Neuronal stem cell (in vitro differentiated cells): Measurements from ENCODE around the gene DPEP1.

Experiments
- DNase-seq: peaks from one replicate; pipeline ENCODE4 v3.0.0-alpha.2; 2013; ENCODE audit warnings: low spot score
- H2AFZ ChIP-seq: one replicate; pipeline ENCODE4 v1.6.1; 2013; ENCODE audit warnings: mild to moderate bottlenecking, low read length, inconsistent platforms
- H2AK5ac ChIP-seq: 2 replicates; pipeline ENCODE4 v1.6.1; 2013; ENCODE audit warnings: low read depth, mild to moderate bottlenecking, inconsistent platforms, low read length, moderate library complexity, mixed read lengths
- H2BK120ac ChIP-seq: 2 replicates; pipeline ENCODE4 v1.6.1; 2013; ENCODE audit warnings: low read depth, mild to moderate bottlenecking, inconsistent platforms, low read length, moderate library complexity, mixed read lengths
- H2BK12ac ChIP-seq: one replicate; pipeline ENCODE4 v1.6.1; 2013; ENCODE audit warnings: low read length, inconsistent platforms
- H2BK15ac ChIP-seq: 2 replicates; pipeline ENCODE4 v1.6.1; 2013; ENCODE audit warnings: mild to moderate bottlenecking, low read length, inconsistent platforms, mixed read lengths
- H2BK5ac ChIP-seq: one replicate; pipeline ENCODE4 v1.6.1; 2013; ENCODE audit warnings: inconsistent platforms, mild to moderate bottlenecking, low read length, moderate library complexity
- H3K14ac ChIP-seq: one replicate; pipeline ENCODE4 v1.6.1; 2013; ENCODE audit warnings: low read length, inconsistent platforms
- H3K18ac ChIP-seq: 2 replicates; pipeline ENCODE4 v1.6.1; 2013; ENCODE audit warnings: low read length, inconsistent platforms
- H3K23ac ChIP-seq: 2 replicates; pipeline ENCODE4 v1.6.1; 2013; ENCODE audit warnings: low read depth, mild to moderate bottlenecking, mixed read lengths, low read length, inconsistent platforms; ENCODE audit not compliant: poor library complexity
- H3K27ac ChIP-seq: replicated peaks from 3 replicates; pipeline ENCODE4 v1.5.1; 2013; ENCODE audit warnings: low read length, inconsistent platforms
- H3K27me3 ChIP-seq, 3 experiments: 2 replicates each; pipeline ENCODE4 v1.6.1; 2013; ENCODE audit warnings: low read length in 3 of 3, mild to moderate bottlenecking in 2 of 3, inconsistent platforms in 1 of 3, low read depth in 1 of 3, mixed read lengths in 1 of 3, moderate library complexity in 1 of 3; ENCODE audit not compliant: control insufficient read depth in 3 of 3, insufficient read depth in 3 of 3
- H3K36me3 ChIP-seq, 2 donors: replicated peaks in 1 of 2; 2 replicates each; pipeline ENCODE4 v1.6.1; 2013; ENCODE audit warnings: low read length in 2 of 2; ENCODE audit not compliant: control insufficient read depth in 2 of 2, insufficient read depth in 2 of 2
- H3K4ac ChIP-seq: 2 replicates; pipeline ENCODE4 v1.6.1; 2013; ENCODE audit warnings: inconsistent platforms, mild to moderate bottlenecking, low read length, moderate library complexity
- H3K4me1 ChIP-seq, 2 donors: 1 replicate in 1 of 2; 2 replicates in 1 of 2; pipeline ENCODE4 v1.6.1; 2013; ENCODE audit warnings: low read length in 2 of 2, low read depth in 1 of 2; ENCODE audit not compliant: control insufficient read depth in 2 of 2, insufficient read depth in 1 of 2
- H3K4me2 ChIP-seq: one replicate; pipeline ENCODE4 v1.6.1; 2013; ENCODE audit warnings: mild to moderate bottlenecking, low read length, inconsistent platforms; ENCODE audit not compliant: insufficient read depth, poor library complexity, severe bottlenecking
- H3K4me3 ChIP-seq, 2 donors: 2 replicates each; pipeline ENCODE4 v1.5.1; 2013; ENCODE audit warnings: low read length in 2 of 2, mild to moderate bottlenecking in 2 of 2, inconsistent platforms in 1 of 2, moderate library complexity in 1 of 2
- H3K79me1 ChIP-seq: one replicate; pipeline ENCODE4 v1.6.1; 2013; ENCODE audit warnings: low read depth, mild to moderate bottlenecking, inconsistent platforms, low read length, moderate library complexity
- H3K9ac ChIP-seq: one replicate; pipeline ENCODE4 v1.6.1; 2013; ENCODE audit warnings: mild to moderate bottlenecking, low read depth, low read length, inconsistent platforms; ENCODE audit not compliant: poor library complexity
- H3K9me3 ChIP-seq, 2 donors: replicated peaks in 1 of 2; 2 replicates each; pipeline versions ENCODE3 to v1.6.1; 2013; ENCODE audit warnings: low read length in 2 of 2, mild to moderate bottlenecking in 2 of 2, inconsistent platforms in 1 of 2, low read depth in 1 of 2, mixed read lengths in 1 of 2, moderate library complexity in 1 of 2; ENCODE audit not compliant: control insufficient read depth in 2 of 2, insufficient read depth in 1 of 2
- H4K8ac ChIP-seq: one replicate; pipeline ENCODE4 v1.6.1; 2013; ENCODE audit warnings: low read depth, mild to moderate bottlenecking, inconsistent platforms, low read length, moderate library complexity
- H4K91ac ChIP-seq: one replicate; pipeline ENCODE4 v1.6.1; 2013; ENCODE audit warnings: low read length, low read depth, mild to moderate bottlenecking, inconsistent platforms; ENCODE audit not compliant: poor library complexity
- WGBS, 2 donors: extraction: QIAGEN DNeasy Blood & Tissue Kit; methylation state at CpG; one replicate each; pipeline ENCODE4 v1.1.7; 2013; ENCODE audit warnings: missing lambda C conversion rate in 2 of 2, mixed read lengths in 1 of 2; ENCODE audit not compliant: insufficient read length in 2 of 2, insufficient replicate concordance in 1 of 2; ENCODE audit errors: extremely low coverage in 2 of 2; 5-methylcytosine and 5-hydroxymethylcytosine counted together

DPEP1 gene

DNA sequence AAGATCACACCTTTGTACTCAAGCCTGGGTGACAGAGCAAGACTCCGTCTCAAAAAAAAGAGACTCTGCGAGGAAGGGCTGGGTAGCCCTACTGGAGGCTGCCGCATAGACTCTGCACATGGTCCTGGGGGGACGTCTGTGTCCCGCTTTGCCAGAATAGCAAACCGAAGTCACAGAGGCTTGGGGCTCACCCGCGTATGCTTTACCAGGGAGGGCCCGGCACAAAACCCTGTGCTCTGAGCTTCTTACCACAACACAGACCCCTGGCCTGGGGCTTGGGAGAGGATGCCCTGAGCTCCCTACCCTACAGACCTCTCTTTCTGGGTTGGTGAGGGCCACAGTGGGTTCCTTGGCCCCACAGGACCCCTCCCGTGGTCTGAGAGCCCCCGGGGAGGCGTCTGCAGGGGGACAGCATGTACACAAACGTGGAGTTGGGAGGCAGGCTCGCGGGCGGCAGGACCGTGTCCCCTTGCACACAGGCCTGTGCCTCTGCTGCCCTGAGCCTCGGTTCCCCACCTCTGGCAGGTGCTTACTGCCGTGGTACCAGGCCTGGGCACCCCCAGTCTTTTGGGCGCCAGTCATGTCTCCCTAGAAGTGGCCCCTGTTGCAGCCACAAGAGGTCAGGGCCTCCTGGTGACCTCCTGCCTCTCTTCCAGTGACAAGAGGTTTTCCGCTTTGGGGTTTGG lies 24.1 kb upstream of the DPEP1 start:
- H4K8ac ChIP-seq = no peak overlapping the region
- no peak overlapping the region for H3K9ac ChIP-seq
- no peak overlapping the region for H2BK120ac ChIP-seq
- H2AFZ ChIP-seq = no peak overlapping the region
- H2BK15ac ChIP-seq = no peak overlapping the region
- no peak overlapping the region for H3K4me3 ChIP-seq
- peaks cover 0 to 5% of the 10 kb centered on the region in 2 donors for H3K4me1 ChIP-seq
- no peak for DNase-seq
- no peaks in the 10 kb centered on the region for H3K9me3 ChIP-seq
- no peak overlapping the region for H4K91ac ChIP-seq
- WGBS, 2 donors = no CpG with 5 or more reads among the region's 21 CpGs
- H3K4ac ChIP-seq = no peak overlapping the region
- H3K18ac ChIP-seq = peak overlapping the region; percentile 57
- no peaks in the 10 kb centered on the region for H3K79me1 ChIP-seq
- H2BK12ac ChIP-seq = no peak overlapping the region
- peak overlapping the region; percentile 55 for H3K23ac ChIP-seq
- H3K14ac ChIP-seq = no peak overlapping the region
- H3K36me3 ChIP-seq = no peaks in the 10 kb centered on the region
- no peak overlapping the region for H3K4me2 ChIP-seq
- no peak overlapping the region for H3K27ac ChIP-seq
- H3K27me3 ChIP-seq = no peaks in the 10 kb centered on the region
- H2BK5ac ChIP-seq = no peak overlapping the region
- H2AK5ac ChIP-seq = peak overlapping the region; percentile 75

DNA sequence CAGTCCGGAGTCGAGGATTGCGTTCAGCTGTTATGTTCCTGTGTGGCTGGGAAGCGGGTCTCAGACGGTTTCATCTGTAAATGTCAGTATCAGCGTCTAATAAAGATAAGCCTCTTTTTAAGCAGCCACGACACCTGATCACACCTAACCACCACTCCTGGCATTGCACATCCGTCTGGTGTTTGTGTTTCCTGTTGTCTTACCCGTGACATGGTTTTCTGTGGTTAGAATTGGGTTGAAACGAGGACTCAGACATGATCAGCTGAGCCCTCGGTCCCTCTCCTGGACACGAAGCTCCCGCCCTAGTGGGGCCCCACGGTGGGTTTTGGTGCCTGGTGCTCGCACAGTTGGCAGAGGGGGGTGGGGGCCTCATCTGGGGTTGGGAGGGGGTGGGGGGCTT lies 19.6 kb upstream of the DPEP1 start:
- Histone ChIP-seq H3K4me2 (no peak overlapping the region), H4K91ac (no peak overlapping the region), H3K36me3 (no peaks in the 10 kb centered on the region), H3K4ac (no peak overlapping the region), H3K27ac (no peak overlapping the region), H2BK15ac (no peak overlapping the region), H3K23ac (no peak overlapping the region), H3K14ac (no peak overlapping the region), H2AFZ (no peak overlapping the region), H3K18ac (no peak overlapping the region), H3K4me3 (no peak overlapping the region), H2AK5ac (peak overlapping the region; percentile 63), H2BK12ac (no peak overlapping the region), H3K27me3 (no peaks in the 10 kb centered on the region), H3K9me3 (peaks cover 0 to 3% of the 10 kb centered on the region in 2 donors), H3K4me1 (peaks cover 0 to 3% of the 10 kb centered on the region in 2 donors), H3K9ac (no peak overlapping the region), H2BK120ac (no peak overlapping the region), H2BK5ac (no peak overlapping the region), H3K79me1 (no peaks in the 10 kb centered on the region), H4K8ac (no peak overlapping the region)
- no CpG with 5 or more reads among the region's 15 CpGs for WGBS, 2 donors
- no peak for DNase-seq

GRCh38 chr16:89595330-89596060 lies 17.9 kb upstream of the DPEP1 start:
- Histone ChIP-seq H2AK5ac (peak overlapping the region; percentile 19), H4K91ac (no peak overlapping the region), H3K18ac (peak overlapping the region; percentile 41), H2BK5ac (peak overlapping the region; percentile 39), H3K4me3 (peak overlapping the region in 1 of 2 donors; percentile 45), H2BK12ac (no peak overlapping the region), H3K4me2 (no peak overlapping the region), H3K27ac (no peak overlapping the region), H2AFZ (no peak overlapping the region), H3K36me3 (no peaks in the 10 kb centered on the region), H3K9ac (no peak overlapping the region), H4K8ac (no peak overlapping the region), H3K4me1 (peaks cover 6 to 14% of the 10 kb centered on the region in 2 donors), H2BK15ac (no peak overlapping the region), H3K27me3 (no peaks in the 10 kb centered on the region), H3K23ac (peak overlapping the region; percentile 96), H3K4ac (no peak overlapping the region), H3K14ac (peak overlapping the region; percentile 44), H2BK120ac (no peak overlapping the region), H3K79me1 (no peaks in the 10 kb centered on the region), H3K9me3 (peaks cover 0 to 3% of the 10 kb centered on the region in 2 donors)
- WGBS, 2 donors = no CpG with 5 or more reads among the region's 47 CpGs
- no peak for DNase-seq

GRCh38 chr16:89596061-89596689 lies 17.3 kb upstream of the DPEP1 start:
- WGBS, 2 donors = no CpG with 5 or more reads among the region's 25 CpGs
- H2BK5ac ChIP-seq = peak overlapping the region; percentile 77

More at GRCh38 chr16:89596061-89596689, 17.3 kb upstream of the DPEP1 start:
- Histone ChIP-seq H3K9ac (no peak overlapping the region), H3K79me1 (no peaks in the 10 kb centered on the region), H3K9me3 (peaks cover 0 to 3% of the 10 kb centered on the region in 2 donors), H3K27ac (no peak overlapping the region), H2AFZ (no peak overlapping the region), H3K23ac (peak overlapping the region; percentile 40), H4K8ac (no peak overlapping the region), H4K91ac (no peak overlapping the region), H2BK15ac (no peak overlapping the region), H2BK12ac (peak overlapping the region; percentile 50), H3K36me3 (no peaks in the 10 kb centered on the region), H3K27me3 (no peaks in the 10 kb centered on the region), H3K4me3 (peak overlapping the region in 1 of 2 donors; percentile 45), H2AK5ac (peak overlapping the region; percentile 45), H3K4me1 (peaks cover 6 to 19% of the 10 kb centered on the region in 2 donors), H3K4ac (no peak overlapping the region), H2BK120ac (no peak overlapping the region), H3K14ac (no peak overlapping the region), H3K18ac (peak overlapping the region; percentile 5), H3K4me2 (no peak overlapping the region)
- DNase-seq = no peak
